ENCODE measurements around the gene STAMBP. TPM values are rescaled to one million over a fixed set of nuclear protein-coding genes. Genes with fewer than 3 reads are reported as not detected.
A peak's percentile ranks its signal among the peaks of the same experiment; 100 is the strongest.

Gene STAMBP
- total and polyA plus RNA-seq, 9 of the 15 experiments (the other 6 are each of a cell fraction or from before 2014, with no cell fraction given) = 36.9 to 75.2 (median 48.8) TPM

- TF ChIP-seq ZNF24 (IDR thresholded peaks at IDR 0.05) = no peak
- TF ChIP-seq ZBTB8A (IDR thresholded peaks at IDR 0.05; ENCODE audit: partially characterized antibody) = no peak
- TF ChIP-seq PHF20 (IDR thresholded peaks at IDR 0.05; ENCODE audit: partially characterized antibody) = no peak
- no peak for TF ChIP-seq GATA2 (CRISPR knock-in tag; IDR thresholded peaks at IDR 0.05)
- TF ChIP-seq HDAC8 (tag; IDR thresholded peaks at IDR 0.05) = no peak
- TF ChIP-seq NCOA2 (IDR thresholded peaks at IDR 0.05; ENCODE audit: partially characterized antibody in 2 of 2) = no peak
- no peak for TF ChIP-seq BCL6 (CRISPR knock-in tag; IDR thresholded peaks at IDR 0.05)
- peak in 1 of 2 experiments; percentile 46; a peak in 1 of 4 replicates for TF ChIP-seq TBL1XR1 (IDR thresholded peaks at IDR 0.05; ENCODE audit: low read length in 2 of 2)
- TF ChIP-seq PCBP2 (IDR thresholded peaks at IDR 0.05; ENCODE audit: low read depth, low read length, poor library complexity, severe bottlenecking) = no peak
- no peak for TF ChIP-seq MECOM (CRISPR knock-in tag; IDR thresholded peaks at IDR 0.05)
- TF ChIP-seq ZNF277 (CRISPR knock-in tag; IDR thresholded peaks at IDR 0.05; ENCODE audit: borderline replicate concordance) = no peak
- TF ChIP-seq HMGXB4 (CRISPR knock-in tag; IDR thresholded peaks at IDR 0.05) = no peak
- no peak for TF ChIP-seq MAZ (CRISPR knock-in tag; conservative IDR thresholded peaks at IDR 0.05 in 1 of 2, IDR thresholded peaks at IDR 0.05 in 1 of 2)
- TF ChIP-seq ZNF431 (CRISPR knock-in tag; IDR thresholded peaks at IDR 0.05) = no peak
- TF ChIP-seq DEAF1 (CRISPR knock-in tag; IDR thresholded peaks at IDR 0.05) = peak; percentile 48; the same call in 1 of the 2 replicates
- TF ChIP-seq HDAC2 (IDR thresholded peaks at IDR 0.05) = no peak
- TF ChIP-seq RAD21 (CRISPR knock-in tag; conservative IDR thresholded peaks at IDR 0.05 in 1 of 2, IDR thresholded peaks at IDR 0.05 in 1 of 2) = peak; percentile 73 to 87
These were observed 4.7 kb upstream of the STAMBP start (continued) for GRCh38 chr2:73823916-73824523.
